Mesangial cell (primary cell): ENCODE data around the gene AP4B1. TPM values are rescaled to one million over a fixed set of nuclear protein-coding genes. Genes with fewer than 3 reads are reported as not detected.

ENCODE experiments used
- total RNA-seq: library from RNA; depleted of rRNA; stranded (reverse); fragments of >200 nt; gene quantifications from 2 replicates; pipeline ENCODE4 v1.2.3, GENCODE V29; 2015

The AP4B1 gene
- 14.3 and 15.3 TPM in 2 replicates for total RNA-seq

GRCh38 chr1:113904674-113905434, at the start of gene AP4B1, which contains the start of gene DCLRE1B:
Gene AP4B1 (minus strand): TSS chr1:113904799. CDS start chr1:113904717, 82 bp downstream.
Gene DCLRE1B (plus strand): TSS chr1:113905326. CDS start chr1:113905587, 261 bp downstream.

GRCh38 chr1:113928941-113929749, 24.5 kb upstream of the AP4B1 start, which contains the start of gene HIPK1:
Gene HIPK1 (plus strand): TSS chr1:113929324.

GRCh38 chr1:113887402-113888175, 17.0 kb downstream of the AP4B1 start, which contains the start of gene BCL2L15:
Gene BCL2L15 (minus strand): TSS chr1:113887581. CDS start chr1:113887375, 206 bp downstream.

GRCh38 chr1:113871597-113872113, 32.9 kb downstream of the AP4B1 start, which contains the start of gene PTPN22:
Gene PTPN22 (minus strand): TSS chr1:113871712.

Other genes starting within 250 kb of the AP4B1 start
- gene PHTF1, start 145.3 kb downstream of the AP4B1 start, total RNA-seq = 21.8 and 23.3 TPM in 2 replicates
- 6.5 and 12.7 TPM in 2 replicates for gene RSBN1, start 92.3 kb downstream of the AP4B1 start, total RNA-seq
- 0.33 and 0.76 TPM in 2 replicates for gene PTPN22, start 33.1 kb downstream of the AP4B1 start, total RNA-seq
- gene BCL2L15, start 17.2 kb downstream of the AP4B1 start, total RNA-seq = 0.76 TPM in 1 of 2 replicates, not detected in the other
- gene DCLRE1B, start 527 bp upstream of the AP4B1 start, total RNA-seq = 6.3 and 11.7 TPM in 2 replicates
- 23.8 and 26.2 TPM in 2 replicates for gene HIPK1, start 24.5 kb upstream of the AP4B1 start, total RNA-seq
- gene OLFML3, start 74.7 kb upstream of the AP4B1 start, total RNA-seq = 4.9 and 53.6 TPM in 2 replicates
- gene SYT6, start 249.1 kb upstream of the AP4B1 start, total RNA-seq = 0.13 TPM in 1 of 2 replicates, not detected in the other